HG03045 (cell line): ENCODE results near the gene ATP2B1.

Experiments used
- ATAC-seq: cut with Tn5 transposase; IDR thresholded peaks from one replicate; pipeline ENCODE4 v1.9.1; 2021; ENCODE audit warnings: mild to moderate bottlenecking, moderate library complexity; ENCODE audit not compliant: unreplicated experiment

ATP2B1 gene

GRCh38 chr12:89597770-89598169, 110.9 kb downstream of the ATP2B1 start:
- no peak for ATAC-seq

- ATAC-seq: no peak
These were observed 111.4 kb downstream of the ATP2B1 start for GRCh38 chr12:89597210-89597609.

- ATAC-seq: no peak
These were observed 114.8 kb downstream of the ATP2B1 start for GRCh38 chr12:89593873-89594272.

GRCh38 chr12:89593233-89593632, 115.4 kb downstream of the ATP2B1 start:
- ATAC-seq: no peak

GRCh38 chr12:89589753-89590152, 118.9 kb downstream of the ATP2B1 start:
- ATAC-seq: no peak

GRCh38 chr12:89578499-89578898, 130.1 kb downstream of the ATP2B1 start:
- ATAC-seq: no peak

- ATAC-seq: no peak
These were observed 131.9 kb downstream of the ATP2B1 start for GRCh38 chr12:89576572-89577220.

GRCh38 chr12:89575374-89575773, 133.3 kb downstream of the ATP2B1 start:
- no peak for ATAC-seq

GRCh38 chr12:89574736-89575208, 133.9 kb downstream of the ATP2B1 start:
- no peak for ATAC-seq

GRCh38 chr12:89573051-89573810, 135.4 kb downstream of the ATP2B1 start:
- no peak for ATAC-seq

GRCh38 chr12:89571491-89572195, 137.0 kb downstream of the ATP2B1 start:
- ATAC-seq: no peak

- ATAC-seq: no peak
These were observed 140.2 kb downstream of the ATP2B1 start for GRCh38 chr12:89568484-89568883.

GRCh38 chr12:89567691-89568239, 140.9 kb downstream of the ATP2B1 start:
- no peak for ATAC-seq

GRCh38 chr12:89566615-89567014, 142.0 kb downstream of the ATP2B1 start:
- ATAC-seq: no peak

GRCh38 chr12:89565002-89565401, 143.6 kb downstream of the ATP2B1 start:
- no peak for ATAC-seq

GRCh38 chr12:89559753-89560152, 148.9 kb downstream of the ATP2B1 start:
- ATAC-seq: no peak

GRCh38 chr12:89556976-89557375, 151.7 kb downstream of the ATP2B1 start:
- ATAC-seq: no peak

- no peak for ATAC-seq
These were observed 156.3 kb downstream of the ATP2B1 start for GRCh38 chr12:89552376-89552775.

GRCh38 chr12:89551747-89552146, 156.9 kb downstream of the ATP2B1 start:
- no peak for ATAC-seq

- ATAC-seq: no peak
These were observed 161.5 kb downstream of the ATP2B1 start for GRCh38 chr12:89547101-89547500.

GRCh38 chr12:89546151-89546550, 162.5 kb downstream of the ATP2B1 start:
- no peak for ATAC-seq
